Measurements from ENCODE around the gene GPR137.

DNA sequence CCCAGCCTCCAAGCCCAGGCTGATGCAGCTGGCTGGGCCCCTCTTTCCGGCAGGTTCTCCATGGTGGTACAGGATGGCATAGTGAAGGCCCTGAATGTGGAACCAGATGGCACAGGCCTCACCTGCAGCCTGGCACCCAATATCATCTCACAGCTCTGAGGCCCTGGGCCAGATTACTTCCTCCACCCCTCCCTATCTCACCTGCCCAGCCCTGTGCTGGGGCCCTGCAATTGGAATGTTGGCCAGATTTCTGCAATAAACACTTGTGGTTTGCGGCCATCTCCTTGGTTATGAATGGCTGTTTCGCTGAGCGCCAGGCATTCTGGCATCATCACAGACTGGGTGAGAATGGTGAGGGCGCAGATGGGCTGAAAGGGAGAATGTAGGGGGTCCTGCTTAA, 35.9 kb downstream of the GPR137 start:
- no peak for TF ChIP-seq POLR2A (IDR thresholded peaks at IDR 0.05)
- TF ChIP-seq, protein P1, sequence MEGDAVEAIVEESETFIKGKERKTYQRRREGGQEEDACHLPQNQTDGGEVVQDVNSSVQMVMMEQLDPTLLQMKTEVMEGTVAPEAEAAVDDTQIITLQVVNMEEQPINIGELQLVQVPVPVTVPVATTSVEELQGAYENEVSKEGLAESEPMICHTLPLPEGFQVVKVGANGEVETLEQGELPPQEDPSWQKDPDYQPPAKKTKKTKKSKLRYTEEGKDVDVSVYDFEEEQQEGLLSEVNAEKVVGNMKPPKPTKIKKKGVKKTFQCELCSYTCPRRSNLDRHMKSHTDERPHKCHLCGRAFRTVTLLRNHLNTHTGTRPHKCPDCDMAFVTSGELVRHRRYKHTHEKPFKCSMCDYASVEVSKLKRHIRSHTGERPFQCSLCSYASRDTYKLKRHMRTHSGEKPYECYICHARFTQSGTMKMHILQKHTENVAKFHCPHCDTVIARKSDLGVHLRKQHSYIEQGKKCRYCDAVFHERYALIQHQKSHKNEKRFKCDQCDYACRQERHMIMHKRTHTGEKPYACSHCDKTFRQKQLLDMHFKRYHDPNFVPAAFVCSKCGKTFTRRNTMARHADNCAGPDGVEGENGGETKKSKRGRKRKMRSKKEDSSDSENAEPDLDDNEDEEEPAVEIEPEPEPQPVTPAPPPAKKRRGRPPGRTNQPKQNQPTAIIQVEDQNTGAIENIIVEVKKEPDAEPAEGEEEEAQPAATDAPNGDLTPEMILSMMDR (IDR thresholded peaks at IDR 0.05) = no peak

Measured in adrenal gland (tissue), 5 donors.